VCaP (cell line): ENCODE measurements around the gene NUP50.

Experiments used
- H3K27ac ChIP-seq: fragments of 450-650 bp; 2 replicates; pipeline ENCODE4 v1.5.1; 2017
- CTCF ChIP-seq: fragments of 450-650 bp; conservative IDR thresholded peaks from 2 replicates; pipeline ENCODE4 v1.5.1; 2017; ENCODE audit warnings: mild to moderate bottlenecking, moderate library complexity

The NUP50 gene

GRCh38 chr22:45172881-45173585 lies 9.3 kb downstream of the NUP50 start:
- H3K27ac ChIP-seq: peak overlapping the region; percentile 35
- no peak for TF ChIP-seq CTCF

- H3K27ac ChIP-seq: no peak overlapping the region
- TF ChIP-seq CTCF: no peak
Measured at GRCh38 chr22:45179276-45180049, 15.7 kb downstream of the NUP50 start.

- TF ChIP-seq CTCF: no peak
- no peak overlapping the region for H3K27ac ChIP-seq
Measured at GRCh38 chr22:45180146-45180679, 16.5 kb downstream of the NUP50 start.

- H3K27ac ChIP-seq: no peak overlapping the region
- no peak for TF ChIP-seq CTCF
Measured at GRCh38 chr22:45181240-45181639, 17.5 kb downstream of the NUP50 start.

GRCh38 chr22:45181766-45182165 lies 18.0 kb downstream of the NUP50 start:
- no peak for TF ChIP-seq CTCF
- no peak overlapping the region for H3K27ac ChIP-seq

- TF ChIP-seq CTCF: no peak
- H3K27ac ChIP-seq: no peak overlapping the region
Measured at GRCh38 chr22:45183974-45184373, 20.2 kb downstream of the NUP50 start.

GRCh38 chr22:45185718-45186514 lies 22.2 kb downstream of the NUP50 start:
- TF ChIP-seq CTCF: no peak
- H3K27ac ChIP-seq: peak overlapping the region; percentile 92; the same call in 1 of the 2 replicates
